Spleen (tissue), 11 donors: ENCODE results near the gene ZDHHC20. TPM values are rescaled to one million over a fixed set of nuclear protein-coding genes. Genes with fewer than 3 reads are reported as not detected.

Experiments used
- DNase-seq: peaks from one replicate; pipeline ENCODE4 v3.0.0-alpha.2; 2020
- H3K27ac ChIP-seq, 8 donors: fragments of 200-600 bp; sonication (generic) in 7 of 8; 1 replicate in 4 of 8; 2 replicates in 4 of 8; pipeline versions ENCODE4 v1.5.0 to v1.8.0; 2016 to 2021; ENCODE audit warnings: inconsistent platforms in 4 of 8, mild to moderate bottlenecking in 4 of 8, moderate library complexity in 1 of 8
- H3K27me3 ChIP-seq, 7 donors: fragments of 200-600 bp; sonication (generic) in 6 of 7; replicated peaks in 1 of 7; 1 replicate in 4 of 7; 2 replicates in 3 of 7; pipeline versions ENCODE4 v1.5.0 to v1.8.0; 2016 to 2021; ENCODE audit warnings: inconsistent platforms in 3 of 7, mild to moderate bottlenecking in 1 of 7
- H3K36me3 ChIP-seq, 6 donors: fragments of 200-600 bp; sonication (generic) in 5 of 6; 1 replicate in 4 of 6; 2 replicates in 2 of 6; pipeline versions ENCODE4 v1.5.0 to v1.8.0; 2016 to 2021; ENCODE audit warnings: inconsistent platforms in 2 of 6
- H3K4me1 ChIP-seq, 6 donors: fragments of 200-600 bp; sonication (generic) in 5 of 6; 1 replicate in 3 of 6; 2 replicates in 3 of 6; pipeline versions ENCODE4 v1.5.0 to v1.8.0; 2016 to 2021; ENCODE audit warnings: inconsistent platforms in 3 of 6
- H3K4me3 ChIP-seq, 8 donors: fragments of 200-600 bp; sonication (generic) in 7 of 8; 1 replicate in 4 of 8; 2 replicates in 4 of 8; pipeline versions ENCODE4 v1.5.0 to v1.8.0; 2016 to 2021; ENCODE audit warnings: inconsistent platforms in 4 of 8, mild to moderate bottlenecking in 4 of 8, moderate library complexity in 2 of 8
- H3K9me3 ChIP-seq, 8 donors: fragments of 200-600 bp; sonication (generic) in 7 of 8; 1 replicate in 4 of 8; 2 replicates in 4 of 8; pipeline versions ENCODE4 v1.5.0 to v1.8.0; 2016 to 2021; ENCODE audit warnings: inconsistent platforms in 4 of 8
- CTCF ChIP-seq, 11 experiments: fragments of 200-600 bp in 7 of 11; fragments of 450-650 bp in 4 of 11; sonication (generic) in 4 of 11; IDR thresholded peaks in 8 of 11; conservative IDR thresholded peaks in 3 of 11; 1 replicate in 7 of 11; 2 replicates in 4 of 11; pipeline versions ENCODE4 v1.4.0 to v1.8.0; 2016 to 2021; ENCODE audit warnings: antibody characterized with exemption in 11 of 11, inconsistent platforms in 4 of 11, mild to moderate bottlenecking in 1 of 11
- POLR2A ChIP-seq, 3 donors: fragments of 450-650 bp; IDR thresholded peaks; one replicate each; pipeline ENCODE4 v1.5.1; 2017; ENCODE audit warnings: antibody characterized with exemption in 3 of 3, mild to moderate bottlenecking in 1 of 3
- POLR2AphosphoS5 ChIP-seq, 3 donors: sonication (generic); formaldehyde crosslinking; IDR thresholded peaks; one replicate each; pipeline ENCODE4 v1.5.1; 2017; ENCODE audit warnings: antibody characterized with exemption in 3 of 3
- WGBS, 5 donors: extraction: QIAGEN DNeasy Blood & Tissue Kit in 3 of 5; methylation state at CpG; one replicate each; pipeline versions ENCODE4 v1.1.5 to v1.1.7; 2013 to 2018; 5-methylcytosine and 5-hydroxymethylcytosine counted together
- intact Hi-C: fragments of 100-400 bp; cut with DNase I; formaldehyde crosslinking; loops from one replicate; pipeline ENCODE4 v1.15.0; 2023; ENCODE audit warnings: low total_unique reads
- polyA plus RNA-seq, 3 donors: library from polyadenylated mRNA; stranded (reverse); fragments of 200-250 nt; gene quantifications; one replicate each; pipeline ENCODE4 v1.2.1, GENCODE V29; 2013
- small RNA-seq, 4 donors: library from RNA; depleted of rRNA; stranded (forward); fragments of <200 nt; gene quantifications; one replicate each; pipeline ENCODE3, GENCODE V24; 2016
- total RNA-seq, 7 donors: library from RNA; depleted of rRNA in 3 of 7; stranded (reverse); fragments of >200 nt in 3 of 7; fragmentation: NEBNext Ultra II Directional in 4 of 7; extraction: Animal tissue kit (Norgen Biotek cat#: 25700) in 4 of 7; gene quantifications; one replicate each; pipeline versions ENCODE4 v1.1.0 to v1.2.1, GENCODE V29; 2016 to 2021
- donor health status: healthy with polysubstance abuse.
- donor health status: DM: no; HTN: no; CAD: no; lungs with moderate emphysema.
- donor health status: DM: no; HTN: no; CAD: no.
- donor health status: Bipolar disorder and iron deficiency.
- donor health status: healthy.
- donor health status: DM: no; HTN: no; CAD: no.
- donor health status: DM: yes; HTN: yes; CAD: no.

Gene ZDHHC20
- total and polyA plus RNA-seq, 10 donors, result 15.6 to 110 (median 80.5) TPM

- peaks cover 0 to 7% (median 0%) of the 10 kb centered on the region in 6 donors for H3K4me1 ChIP-seq
- H3K9me3 ChIP-seq, result no peaks in the 10 kb centered on the region
- intact Hi-C loops, result no loop called here
- TF ChIP-seq POLR2AphosphoS5 (IDR thresholded peaks at IDR 0.05) (peak in 1 of 3 donors; percentile 41), CTCF (IDR thresholded peaks at IDR 0.05 in 8 of 11, conservative IDR thresholded peaks at IDR 0.05 in 3 of 11) (no peak)
- H3K4me3 ChIP-seq, result peak overlapping the region in 6 of 8 donors; percentile 18 to 70 (median 38)
- peaks cover 0 to 10% (median 0%) of the 10 kb centered on the region in 6 donors for H3K36me3 ChIP-seq
- 42 to 71% (median 54%) methylated on average over 27 to 52 of the region's 52 CpGs for WGBS, 5 donors
- H3K27me3 ChIP-seq, result no peaks in the 10 kb centered on the region
- peak; percentile 82 for DNase-seq
- H3K27ac ChIP-seq, result peak overlapping the region in 3 of 8 donors; percentile 9 to 69 (median 38)
Observed at GRCh38 chr13:21326155-21327031, 132.7 kb downstream of the ZDHHC20 start.

- TF ChIP-seq CTCF (IDR thresholded peaks at IDR 0.05 in 8 of 11, conservative IDR thresholded peaks at IDR 0.05 in 3 of 11), result no peak
- no peak for TF ChIP-seq POLR2A (IDR thresholded peaks at IDR 0.05)
- TF ChIP-seq POLR2AphosphoS5 (IDR thresholded peaks at IDR 0.05), result no peak
- Histone ChIP-seq H3K27ac (no peak overlapping the region), H3K4me3 (no peak overlapping the region), H3K9me3 (no peaks in the 10 kb centered on the region), H3K27me3 (no peaks in the 10 kb centered on the region), H3K36me3 (peaks cover 0 to 5% (median 0%) of the 10 kb centered on the region in 6 donors), H3K4me1 (peaks cover 0 to 3% (median 0%) of the 10 kb centered on the region in 6 donors)
- no peak for DNase-seq
- intact Hi-C loops, result no loop called here
- WGBS, 5 donors, result 45 to 71% (median 53%) methylated on average over 3 of the region's 3 CpGs
Observed at GRCh38 chr13:21324803-21325202, 134.3 kb downstream of the ZDHHC20 start.

- no peaks in the 10 kb centered on the region for H3K4me1 ChIP-seq
- H3K27ac ChIP-seq, result no peak overlapping the region
- no peak for DNase-seq
- intact Hi-C loops, result no loop called here
- no peak overlapping the region for H3K4me3 ChIP-seq
- no peaks in the 10 kb centered on the region for H3K27me3 ChIP-seq
- peaks cover 0 to 8% (median 0%) of the 10 kb centered on the region in 6 donors for H3K36me3 ChIP-seq
- WGBS, 5 donors, result 0 to 90% (median 62%) methylated on average over 3 of the region's 3 CpGs
- no peak for TF ChIP-seq POLR2A (IDR thresholded peaks at IDR 0.05)
- no peak for TF ChIP-seq POLR2AphosphoS5 (IDR thresholded peaks at IDR 0.05)
- no peaks in the 10 kb centered on the region for H3K9me3 ChIP-seq
Observed at GRCh38 chr13:21322988-21323387, 136.1 kb downstream of the ZDHHC20 start.

Small RNA genes within 50 kb of the gene (small RNA-seq; reads per million reads assigned to genes)
- 0 to 0.14 (median 0.06) reads per million in 4 donors for gene RNA5SP25

Other genes with a start within 250 kb of the ZDHHC20 start
- gene MICU2, start 144.9 kb upstream of the ZDHHC20 start, total RNA-seq, result 10 to 100 TPM; 28.9 to 84.5 (median 39.3) TPM
- gene MICU2, start 144.9 kb upstream of the ZDHHC20 start, polyA plus RNA-seq, result 10 to 100 TPM; 38.3 to 41.7 (median 39.9) TPM
- gene FGF9, start 211.8 kb upstream of the ZDHHC20 start, total RNA-seq, result under 1 TPM in 3 of 7 donors, not detected in 4; 0.23 to 0.26 (median 0.25) TPM
- gene FGF9, start 211.8 kb upstream of the ZDHHC20 start, polyA plus RNA-seq, result under 1 TPM; 0.06 to 0.11 (median 0.06) TPM